AG10803 (cell line): Measurements from ENCODE around the gene ZNF654.

Experiments used
- DNase-seq: peaks from one replicate; pipeline ENCODE4 v3.0.0; 2010; ENCODE audit warnings: low read depth
- H3K4me3 ChIP-seq: 2 replicates; pipeline ENCODE4 v1.5.1; 2011; ENCODE audit warnings: mild to moderate bottlenecking, low read length, control low read depth
- TF ChIP-seq, protein P1 (sequence below): conservative IDR thresholded peaks from 2 replicates; pipeline ENCODE4 v1.5.1; 2011; ENCODE audit warnings: mild to moderate bottlenecking, low read length, control low read depth, inconsistent platforms

Gene ZNF654

DNA sequence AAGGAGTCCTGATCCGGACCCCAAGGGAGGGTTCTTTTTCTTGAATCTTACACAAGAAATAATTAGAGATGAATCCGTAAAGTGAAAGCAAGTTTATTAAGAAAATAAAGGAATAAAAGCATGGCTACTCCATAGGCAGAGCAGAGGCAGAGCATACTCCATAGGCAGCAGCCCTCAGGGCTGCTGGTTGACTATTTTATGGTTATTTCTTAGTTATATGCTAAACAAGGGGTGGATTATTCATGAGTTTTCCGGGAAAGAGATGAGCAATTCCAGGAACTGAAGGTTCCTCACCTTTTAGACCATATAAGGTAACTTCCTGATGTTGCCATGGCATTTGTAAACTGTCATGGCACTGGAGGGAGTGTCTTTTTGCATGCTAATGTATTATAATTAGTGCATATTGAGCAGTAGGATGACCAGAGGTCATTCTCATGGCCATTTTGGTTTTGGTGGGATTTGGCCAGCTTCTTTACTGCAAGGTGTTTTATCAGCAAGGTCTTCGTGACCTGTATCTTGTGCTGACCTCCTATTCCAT lies 132.9 kb downstream of the ZNF654 start:
- DNase-seq: no peak
- no peak overlapping the region for H3K4me3 ChIP-seq
- TF ChIP-seq, protein P1, sequence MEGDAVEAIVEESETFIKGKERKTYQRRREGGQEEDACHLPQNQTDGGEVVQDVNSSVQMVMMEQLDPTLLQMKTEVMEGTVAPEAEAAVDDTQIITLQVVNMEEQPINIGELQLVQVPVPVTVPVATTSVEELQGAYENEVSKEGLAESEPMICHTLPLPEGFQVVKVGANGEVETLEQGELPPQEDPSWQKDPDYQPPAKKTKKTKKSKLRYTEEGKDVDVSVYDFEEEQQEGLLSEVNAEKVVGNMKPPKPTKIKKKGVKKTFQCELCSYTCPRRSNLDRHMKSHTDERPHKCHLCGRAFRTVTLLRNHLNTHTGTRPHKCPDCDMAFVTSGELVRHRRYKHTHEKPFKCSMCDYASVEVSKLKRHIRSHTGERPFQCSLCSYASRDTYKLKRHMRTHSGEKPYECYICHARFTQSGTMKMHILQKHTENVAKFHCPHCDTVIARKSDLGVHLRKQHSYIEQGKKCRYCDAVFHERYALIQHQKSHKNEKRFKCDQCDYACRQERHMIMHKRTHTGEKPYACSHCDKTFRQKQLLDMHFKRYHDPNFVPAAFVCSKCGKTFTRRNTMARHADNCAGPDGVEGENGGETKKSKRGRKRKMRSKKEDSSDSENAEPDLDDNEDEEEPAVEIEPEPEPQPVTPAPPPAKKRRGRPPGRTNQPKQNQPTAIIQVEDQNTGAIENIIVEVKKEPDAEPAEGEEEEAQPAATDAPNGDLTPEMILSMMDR: no peak

DNA sequence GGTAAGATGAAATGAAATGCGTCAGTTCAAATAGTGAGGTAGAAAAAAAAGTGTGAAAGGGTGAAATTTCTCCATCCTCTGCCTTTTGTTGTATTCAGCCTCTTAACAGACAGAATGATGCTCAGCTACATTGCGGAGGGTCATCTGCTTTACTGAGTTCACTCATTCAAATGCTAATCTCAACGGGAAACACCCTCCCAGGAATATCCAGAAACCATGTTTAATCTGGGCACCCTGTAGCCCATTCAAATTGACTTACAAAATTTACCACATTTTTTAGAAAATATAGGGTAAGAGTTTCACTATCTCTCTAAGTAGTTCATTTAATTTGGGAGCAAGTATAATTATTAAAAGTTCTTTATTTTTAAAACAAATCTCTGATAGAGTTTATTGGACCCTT lies 133.6 kb downstream of the ZNF654 start:
- TF ChIP-seq, protein P1: no peak
- no peak for DNase-seq
- no peak overlapping the region for H3K4me3 ChIP-seq
